Heart left ventricle (tissue), 13 donors: Measurements from ENCODE around the gene PRCC.

Source experiments
- POLR2A ChIP-seq, 2 donors: fragments of 450-650 bp; IDR thresholded peaks; one replicate each; pipeline ENCODE4 v1.6.1; 2017; ENCODE audit warnings: antibody characterized with exemption in 2 of 2, mild to moderate bottlenecking in 2 of 2, moderate library complexity in 2 of 2
- TF ChIP-seq, protein P1 (sequence below), 12 donors: fragments of 200-600 bp; sonication (generic) in 4 of 12; IDR thresholded peaks; one replicate each; pipeline versions ENCODE4 v1.5.0 to v1.8.0; 2018 to 2022; ENCODE audit warnings: antibody characterized with exemption in 12 of 12, mild to moderate bottlenecking in 5 of 12
- donor health status: ischemic (EF 13 %, LVEDD 7.1; RV severe dilation, severe dysfunction).
- donor health status: DM: no; HTN: yes; CAD: no.
- donor health status: DM: no; HTN: no; CAD: no.
- donor health status: ischemic (EF 25% LVEDD 6.9; RV normal size, moderate dysfunction).
- donor health status: ischemic (EF 25% LVEDD 5.7; RV mildly dilated, moderate dysfunction).
- donor health status: ischemic (EF 35%, LVEDD 5.7; RV mildly dilated, moderate dysfunction).
- donor health status: nonischemic (EF 11% LVEDD 7.7; RV severe dilation, severe dysfunction).
- donor health status: DM: yes; HTN: yes; CAD: no.
- donor health status: PGD.
- donor health status: ischemic (EF 29% LVEDD 5.4; RV normal size, mild dysfunction).
- donor health status: nonischemic (EF 23%, LVEDD 6.1; RV moderate dilation, normal function).

DNA sequence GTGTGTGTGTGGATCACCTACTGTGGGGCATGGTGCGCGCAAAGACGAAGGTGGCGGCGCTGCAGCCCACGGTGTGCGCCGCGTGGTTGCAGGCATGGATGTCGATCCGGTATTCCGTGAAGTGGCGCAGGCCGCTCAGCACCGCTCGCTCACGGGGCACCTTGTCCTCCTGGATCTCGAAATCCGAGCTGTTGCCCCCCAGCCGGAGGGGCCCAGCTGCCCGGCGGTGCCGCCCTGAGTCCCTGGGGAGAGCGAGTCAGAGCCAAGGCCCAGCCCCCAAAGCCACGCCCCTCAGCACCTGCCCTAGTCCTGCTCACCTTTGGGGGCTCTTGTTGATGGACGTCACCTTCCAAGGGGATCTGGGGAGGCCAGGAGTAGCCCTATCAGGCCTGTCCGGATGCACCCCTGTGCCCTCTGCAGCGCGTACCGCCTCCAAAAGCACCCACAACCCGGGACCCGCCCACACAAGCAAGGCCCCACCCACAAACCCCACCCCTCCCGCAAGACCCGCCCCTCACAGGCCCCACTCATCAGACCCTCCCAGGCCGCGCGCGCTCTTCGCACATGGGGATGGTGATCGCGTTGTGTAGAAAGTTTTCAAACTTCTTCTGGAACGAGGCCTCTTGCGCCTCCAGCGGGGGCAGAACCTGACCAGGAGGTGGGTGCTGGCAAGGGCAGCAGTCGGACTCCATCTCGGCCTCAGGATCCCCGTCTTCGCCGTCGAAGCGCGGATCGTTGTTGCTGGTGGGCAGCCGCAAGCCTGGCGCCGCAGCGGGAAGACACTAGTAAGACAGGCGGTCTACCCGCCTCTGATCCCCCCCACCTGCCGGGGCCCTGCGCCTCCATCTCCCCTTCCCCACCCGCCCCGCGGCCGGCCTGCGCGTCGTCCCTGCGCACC is 78.0 kb downstream of the PRCC start:
- TF ChIP-seq, protein P1, sequence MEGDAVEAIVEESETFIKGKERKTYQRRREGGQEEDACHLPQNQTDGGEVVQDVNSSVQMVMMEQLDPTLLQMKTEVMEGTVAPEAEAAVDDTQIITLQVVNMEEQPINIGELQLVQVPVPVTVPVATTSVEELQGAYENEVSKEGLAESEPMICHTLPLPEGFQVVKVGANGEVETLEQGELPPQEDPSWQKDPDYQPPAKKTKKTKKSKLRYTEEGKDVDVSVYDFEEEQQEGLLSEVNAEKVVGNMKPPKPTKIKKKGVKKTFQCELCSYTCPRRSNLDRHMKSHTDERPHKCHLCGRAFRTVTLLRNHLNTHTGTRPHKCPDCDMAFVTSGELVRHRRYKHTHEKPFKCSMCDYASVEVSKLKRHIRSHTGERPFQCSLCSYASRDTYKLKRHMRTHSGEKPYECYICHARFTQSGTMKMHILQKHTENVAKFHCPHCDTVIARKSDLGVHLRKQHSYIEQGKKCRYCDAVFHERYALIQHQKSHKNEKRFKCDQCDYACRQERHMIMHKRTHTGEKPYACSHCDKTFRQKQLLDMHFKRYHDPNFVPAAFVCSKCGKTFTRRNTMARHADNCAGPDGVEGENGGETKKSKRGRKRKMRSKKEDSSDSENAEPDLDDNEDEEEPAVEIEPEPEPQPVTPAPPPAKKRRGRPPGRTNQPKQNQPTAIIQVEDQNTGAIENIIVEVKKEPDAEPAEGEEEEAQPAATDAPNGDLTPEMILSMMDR (IDR thresholded peaks at IDR 0.05): no peak
- no peak for TF ChIP-seq POLR2A (IDR thresholded peaks at IDR 0.05)
